HEK293 (cell line): ENCODE measurements around the gene PYCARD.

Experiments
- CTCF ChIA-PET: fragments of 350-600 bp; formaldehyde crosslinking; extraction: SDS; loops from one replicate; lab custom pipeline; 2021; ENCODE audit warnings: antibody characterized with exemption; lab: Yijun Ruan, JAX
- POLR2A ChIA-PET: fragments of 300-600 bp; formaldehyde crosslinking; extraction: SDS; loops from one replicate; lab custom pipeline; 2020; ENCODE audit warnings: antibody characterized with exemption, inconsistent platforms; lab: Yijun Ruan, JAX
- H3K27ac ChIP-seq: fragments of 200-500 bp; sonication (Bioruptor generic); 2 replicates; pipeline ENCODE4 v1.5.1; 2014; ENCODE audit warnings: low read depth, low read length, control low read depth, inconsistent platforms; ENCODE audit errors: extremely low read depth
- H3K36me3 ChIP-seq, 2 experiments: fragments of 200-500 bp in 1 of 2; sonication (Bioruptor generic) in 1 of 2; 1 replicate in 1 of 2; 2 replicates in 1 of 2; pipeline ENCODE4 v1.5.1; 2014 to 2017; ENCODE audit warnings: inconsistent platforms in 2 of 2, low read length in 2 of 2; ENCODE audit not compliant: control insufficient read depth in 2 of 2, insufficient read depth in 1 of 2
- H3K4me1 ChIP-seq: fragments of 200-500 bp; sonication (Bioruptor generic); 2 replicates; pipeline ENCODE4 v1.5.1; 2014; ENCODE audit warnings: mild to moderate bottlenecking, low read length, inconsistent platforms; ENCODE audit not compliant: control insufficient read depth, insufficient read depth
- H3K4me3 ChIP-seq: 2 replicates; pipeline ENCODE4 v1.5.1; 2011; ENCODE audit warnings: low read depth, mild to moderate bottlenecking, control low read depth, low read length, moderate library complexity
- H3K9me3 ChIP-seq: fragments of 200-500 bp; sonication (Bioruptor generic); 2 replicates; pipeline ENCODE4 v1.5.1; 2014; ENCODE audit warnings: low read depth, low read length, inconsistent platforms; ENCODE audit not compliant: control insufficient read depth, insufficient read depth
- ATF2 ChIP-seq: fragments of 450-650 bp; formaldehyde crosslinking; IDR thresholded peaks from 2 replicates; pipeline ENCODE4 v1.5.1; 2016; ENCODE audit warnings: missing biosample characterization, missing genetic modification characterization, low read depth
- OVOL3 ChIP-seq: fragments of 450-650 bp; formaldehyde crosslinking; IDR thresholded peaks from 2 replicates; pipeline ENCODE4 v1.5.1; 2016; ENCODE audit warnings: missing biosample characterization, missing genetic modification characterization
- PATZ1 ChIP-seq: fragments of 450-650 bp; formaldehyde crosslinking; IDR thresholded peaks from 2 replicates; pipeline ENCODE4 v1.5.1; 2016; ENCODE audit warnings: missing biosample characterization, missing genetic modification characterization
- PRDM1 ChIP-seq: fragments of 450-650 bp; formaldehyde crosslinking; IDR thresholded peaks from 2 replicates; pipeline ENCODE4; 2016; ENCODE audit warnings: missing biosample characterization, missing genetic modification characterization
- YY2 ChIP-seq: fragments of 450-650 bp; formaldehyde crosslinking; IDR thresholded peaks from 2 replicates; pipeline ENCODE4 v1.5.1; 2016; ENCODE audit warnings: missing biosample characterization, missing genetic modification characterization
- ZBTB26 ChIP-seq: fragments of 450-650 bp; formaldehyde crosslinking; optimal IDR thresholded peaks from 2 replicates; pipeline ENCODE3; 2016; ENCODE audit warnings: missing biosample characterization, mild to moderate bottlenecking, missing genetic modification characterization
- ZBTB6 ChIP-seq: fragments of 450-650 bp; formaldehyde crosslinking; IDR thresholded peaks from 2 replicates; pipeline ENCODE4 v1.5.1; 2017; ENCODE audit warnings: missing biosample characterization, missing genetic modification characterization
- ZFP69B ChIP-seq: fragments of 450-650 bp; formaldehyde crosslinking; IDR thresholded peaks from 2 replicates; pipeline ENCODE4 v1.5.1; 2016; ENCODE audit warnings: missing biosample characterization, missing genetic modification characterization
- ZNF133 ChIP-seq: fragments of 450-650 bp; formaldehyde crosslinking; IDR thresholded peaks from 2 replicates; pipeline ENCODE4 v1.5.1; 2016; ENCODE audit warnings: missing biosample characterization, missing genetic modification characterization
- ZNF16 ChIP-seq: fragments of 450-650 bp; formaldehyde crosslinking; IDR thresholded peaks from 2 replicates; pipeline ENCODE4 v1.5.1; 2016; ENCODE audit warnings: low read depth, missing biosample characterization, missing genetic modification characterization
- ZNF26 ChIP-seq: fragments of 450-650 bp; formaldehyde crosslinking; IDR thresholded peaks from 2 replicates; pipeline ENCODE4 v1.5.1; 2016; ENCODE audit warnings: missing biosample characterization, missing genetic modification characterization
- ZNF292 ChIP-seq: fragments of 450-650 bp; formaldehyde crosslinking; IDR thresholded peaks from 2 replicates; pipeline ENCODE4 v1.5.1; 2016; ENCODE audit warnings: low read depth, missing biosample characterization, missing genetic modification characterization, borderline replicate concordance
- ZNF302 ChIP-seq: fragments of 450-650 bp; formaldehyde crosslinking; IDR thresholded peaks from 2 replicates; pipeline ENCODE4 v1.5.1; 2016; ENCODE audit warnings: missing biosample characterization, missing genetic modification characterization, low read depth
- ZNF341 ChIP-seq: fragments of 450-650 bp; formaldehyde crosslinking; IDR thresholded peaks from 2 replicates; pipeline ENCODE4; 2016; ENCODE audit warnings: low read depth, missing biosample characterization, missing genetic modification characterization
- ZNF416 ChIP-seq: fragments of 450-650 bp; formaldehyde crosslinking; IDR thresholded peaks from 2 replicates; pipeline ENCODE4 v1.5.1; 2016; ENCODE audit warnings: missing biosample characterization, missing genetic modification characterization
- ZNF514 ChIP-seq: fragments of 450-650 bp; formaldehyde crosslinking; IDR thresholded peaks from 2 replicates; pipeline ENCODE4 v1.5.1; 2016; ENCODE audit warnings: missing biosample characterization, missing genetic modification characterization
- ZNF600 ChIP-seq: fragments of 450-650 bp; formaldehyde crosslinking; IDR thresholded peaks from 2 replicates; pipeline ENCODE4 v1.5.1; 2016; ENCODE audit warnings: missing biosample characterization, missing genetic modification characterization
- ZNF707 ChIP-seq: fragments of 450-650 bp; formaldehyde crosslinking; IDR thresholded peaks from 2 replicates; pipeline ENCODE4 v1.5.1; 2016; ENCODE audit warnings: missing biosample characterization, missing genetic modification characterization
- TF ChIP-seq, protein P1 (sequence below): fragments of 450-650 bp; formaldehyde crosslinking; IDR thresholded peaks from 2 replicates; pipeline ENCODE4 v1.5.1; 2016; ENCODE audit warnings: missing biosample characterization, missing genetic modification characterization

PYCARD gene

DNA sequence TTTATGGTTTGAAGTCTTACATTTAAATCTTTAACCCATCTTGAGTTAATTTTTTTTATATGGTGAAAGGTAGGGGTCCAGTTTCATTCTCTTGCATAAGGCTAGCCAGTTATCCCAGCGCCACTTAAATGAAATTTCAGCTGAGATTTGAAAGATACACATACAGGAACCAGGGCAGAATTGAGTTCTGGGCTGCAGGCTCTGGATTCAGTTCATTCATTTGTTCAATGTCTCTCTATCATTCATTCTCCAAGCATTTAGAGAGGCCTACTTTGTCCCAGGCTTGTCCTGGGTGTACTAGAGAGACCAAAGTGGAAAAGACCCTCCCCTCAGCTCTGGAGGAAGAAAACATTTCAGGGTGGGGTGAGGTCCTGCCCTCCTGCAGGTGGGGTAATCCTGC is 10.8 kb upstream of the PYCARD start:
- TF ChIP-seq YY2 (no peak), ZNF133 (no peak), PRDM1 (tag by site-specific recombination) (no peak), ZNF341 (tag by site-specific recombination) (no peak), ZNF416 (no peak), ZNF514 (no peak), ZNF707 (tag by site-specific recombination) (no peak), ZBTB26 (tag by site-specific recombination) (no peak), ZBTB6 (tag by site-specific recombination) (no peak), ZNF600 (tag by site-specific recombination) (no peak), OVOL3 (tag by site-specific recombination) (no peak), ZNF292 (no peak), ZNF16 (tag by site-specific recombination) (no peak), ZNF302 (tag by site-specific recombination) (no peak), ZNF26 (tag by site-specific recombination) (no peak)
- TF ChIP-seq, protein P1, sequence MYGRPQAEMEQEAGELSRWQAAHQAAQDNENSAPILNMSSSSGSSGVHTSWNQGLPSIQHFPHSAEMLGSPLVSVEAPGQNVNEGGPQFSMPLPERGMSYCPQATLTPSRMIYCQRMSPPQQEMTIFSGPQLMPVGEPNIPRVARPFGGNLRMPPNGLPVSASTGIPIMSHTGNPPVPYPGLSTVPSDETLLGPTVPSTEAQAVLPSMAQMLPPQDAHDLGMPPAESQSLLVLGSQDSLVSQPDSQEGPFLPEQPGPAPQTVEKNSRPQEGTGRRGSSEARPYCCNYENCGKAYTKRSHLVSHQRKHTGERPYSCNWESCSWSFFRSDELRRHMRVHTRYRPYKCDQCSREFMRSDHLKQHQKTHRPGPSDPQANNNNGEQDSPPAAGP (tag by site-specific recombination): no peak
- Histone ChIP-seq H3K36me3 (no peaks in the 10 kb centered on the region), H3K4me1 (no peaks in the 10 kb centered on the region), H3K27ac (no peak overlapping the region), H3K4me3 (no peak overlapping the region), H3K9me3 (no peaks in the 10 kb centered on the region)
- ChIA-PET POLR2A (no interaction called here), CTCF (no interaction called here)

GRCh38 chr16:31206776-31207175 is 4.2 kb upstream of the PYCARD start:
- Histone ChIP-seq H3K4me3 (no peak overlapping the region), H3K4me1 (no peaks in the 10 kb centered on the region), H3K36me3 (no peaks in the 10 kb centered on the region), H3K9me3 (no peaks in the 10 kb centered on the region), H3K27ac (no peak overlapping the region)
- ChIA-PET CTCF (interaction anchor here (0.9 kb wide), 1 partner anchor 64 kb away, joined by 4 read pairs; no protein-coding TSS in a partner anchor), POLR2A (interaction anchor here (0.5 to 0.9 kb wide), 3 partner anchors 163 to 271 kb away, joined by 3 to 7 read pairs (median 3); no protein-coding TSS in a partner anchor)
- TF ChIP-seq ZFP69B (tag by site-specific recombination): no peak
- no peak for TF ChIP-seq ATF2
- TF ChIP-seq PATZ1: 0 out of 2 replicates have a peak, but pooled peaks have one; percentile 33
